DOHH2 (cell line): ENCODE data around the gene CLIC4.

Experiments
- H3F3A ChIP-seq: fragments of 200-600 bp; sonication (generic), shearing (Covaris generic); 2 replicates; pipeline ENCODE4 v1.6.0; 2016; ENCODE audit warnings: antibody characterized with exemption, mild to moderate bottlenecking; ENCODE audit not compliant: control insufficient read depth, insufficient read depth
- H3K27ac ChIP-seq: fragments of 200-600 bp; sonication (generic); 2 replicates; pipeline ENCODE4 v1.5.1; 2014; ENCODE audit warnings: low read depth, mild to moderate bottlenecking, low read length, moderate library complexity
- H3K27me3 ChIP-seq: fragments of 200-600 bp; sonication (generic); 2 replicates; pipeline ENCODE4 v1.6.1; 2014; ENCODE audit warnings: mild to moderate bottlenecking, low read length, mixed read lengths; ENCODE audit not compliant: control insufficient read depth
- H3K36me3 ChIP-seq: fragments of 200-600 bp; sonication (generic); 2 replicates; pipeline ENCODE4 v1.6.1; 2014; ENCODE audit warnings: mild to moderate bottlenecking, low read length, moderate library complexity, mixed read lengths; ENCODE audit not compliant: control insufficient read depth
- H3K4me1 ChIP-seq: fragments of 200-600 bp; sonication (generic); 2 replicates; pipeline ENCODE4 v1.6.1; 2014; ENCODE audit warnings: mild to moderate bottlenecking, low read length, mixed read lengths; ENCODE audit not compliant: control insufficient read depth
- H3K4me2 ChIP-seq: fragments of 200-600 bp; sonication (generic); 2 replicates; pipeline ENCODE4 v1.6.0; 2014; ENCODE audit warnings: mild to moderate bottlenecking, low read length, moderate library complexity
- H3K4me3 ChIP-seq: fragments of 200-600 bp; sonication (generic); 2 replicates; pipeline ENCODE4 v1.5.1; 2014; ENCODE audit warnings: mild to moderate bottlenecking, low read length, mixed read lengths
- H3K79me2 ChIP-seq: fragments of 200-600 bp; sonication (generic); 2 replicates; pipeline ENCODE4 v1.6.1; 2014; ENCODE audit warnings: mild to moderate bottlenecking, low read length, mixed read lengths; ENCODE audit not compliant: control insufficient read depth
- H3K9me2 ChIP-seq: fragments of 200-600 bp; sonication (generic); replicated peaks from 2 replicates; pipeline ENCODE4 v1.6.1; 2014; ENCODE audit warnings: mild to moderate bottlenecking, low read length, mixed read lengths; ENCODE audit not compliant: control insufficient read depth
- H3K9me3 ChIP-seq: fragments of 200-600 bp; sonication (generic); 2 replicates; pipeline ENCODE4 v1.6.1; 2014; ENCODE audit warnings: antibody characterized with exemption, low read length, mixed read lengths; ENCODE audit not compliant: control insufficient read depth, insufficient read depth
- H4K20me1 ChIP-seq: fragments of 200-600 bp; sonication (generic); 2 replicates; pipeline ENCODE4 v1.6.0; 2014; ENCODE audit warnings: low read depth, mild to moderate bottlenecking, antibody characterized with exemption, low read length, moderate library complexity; ENCODE audit not compliant: control insufficient read depth, insufficient read depth
- CTCF ChIP-seq: fragments of 200-600 bp; sonication (generic); IDR thresholded peaks from one replicate; pipeline ENCODE4 v1.5.1; 2014; ENCODE audit warnings: antibody characterized with exemption, mild to moderate bottlenecking, low read depth, low read length; ENCODE audit not compliant: poor library complexity, severe bottlenecking
- EZH2phosphoT487 ChIP-seq: fragments of 200-600 bp; sonication (generic); IDR thresholded peaks from 2 replicates; pipeline ENCODE4 v1.6.1; 2017; ENCODE audit warnings: borderline replicate concordance, mild to moderate bottlenecking, antibody characterized with exemption, low read length, moderate library complexity, mixed read lengths

The CLIC4 gene

GRCh38 chr1:24858277-24858676 is 113.0 kb downstream of the CLIC4 start:
- H3K27ac ChIP-seq: no peak overlapping the region
- H3K36me3 ChIP-seq: no peaks in the 10 kb centered on the region
- TF ChIP-seq CTCF (no peak), EZH2phosphoT487 (no peak)
- no peak overlapping the region for H3K4me2 ChIP-seq
- H4K20me1 ChIP-seq: no peaks in the 10 kb centered on the region
- H3K4me1 ChIP-seq: no peaks in the 10 kb centered on the region
- H3K79me2 ChIP-seq: no peaks in the 10 kb centered on the region
- 0 out of 2 replicates have a peak, but pooled peaks cover 3% of the 10 kb centered on the region for H3K27me3 ChIP-seq
- no peaks in the 10 kb centered on the region for H3K9me2 ChIP-seq
- no peaks in the 10 kb centered on the region for H3K9me3 ChIP-seq
- no peaks in the 10 kb centered on the region for H3F3A ChIP-seq
- H3K4me3 ChIP-seq: no peak overlapping the region

- Histone ChIP-seq H3K4me2 (no peak overlapping the region), H3K4me1 (peaks cover 2% of the 10 kb centered on the region), H3K79me2 (no peaks in the 10 kb centered on the region), H3K36me3 (no peaks in the 10 kb centered on the region), H3K27ac (no peak overlapping the region), H4K20me1 (no peaks in the 10 kb centered on the region), H3K27me3 (0 out of 2 replicates have a peak, but pooled peaks cover 3% of the 10 kb centered on the region), H3K9me3 (no peaks in the 10 kb centered on the region), H3F3A (no peaks in the 10 kb centered on the region), H3K4me3 (no peak overlapping the region), H3K9me2 (no peaks in the 10 kb centered on the region)
- TF ChIP-seq CTCF: no peak
- no peak for TF ChIP-seq EZH2phosphoT487
Measured at GRCh38 chr1:24859063-24860010, 114.1 kb downstream of the CLIC4 start.

DNA sequence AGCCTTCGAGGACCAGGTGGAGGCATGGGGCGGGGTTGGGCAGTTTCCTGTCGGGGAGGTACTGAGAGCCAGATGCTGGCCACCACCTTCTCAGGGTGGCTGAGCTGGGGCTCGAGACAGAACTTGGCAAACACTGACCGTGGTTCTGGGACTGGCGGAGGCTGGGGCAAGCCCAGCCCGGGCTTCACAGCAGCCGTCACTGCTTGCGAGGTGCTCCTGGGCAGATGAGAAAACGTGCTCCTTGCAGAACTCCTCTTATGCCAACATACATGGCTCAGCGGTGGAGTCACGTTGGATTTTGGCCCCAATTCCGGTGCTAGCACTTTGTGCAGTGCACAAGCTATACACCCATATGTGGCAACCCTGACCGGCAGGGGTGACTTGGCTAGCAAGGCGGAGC is 115.6 kb downstream of the CLIC4 start:
- Histone ChIP-seq H3K27ac (no peak overlapping the region), H3K4me3 (no peak overlapping the region), H3K79me2 (no peaks in the 10 kb centered on the region), H3K9me2 (no peaks in the 10 kb centered on the region), H3K27me3 (peaks cover 3% of the 10 kb centered on the region; the same call in 1 of the 2 replicates), H3F3A (no peaks in the 10 kb centered on the region), H4K20me1 (no peaks in the 10 kb centered on the region), H3K4me1 (peaks cover 5% of the 10 kb centered on the region), H3K4me2 (no peak overlapping the region), H3K36me3 (no peaks in the 10 kb centered on the region), H3K9me3 (no peaks in the 10 kb centered on the region)
- TF ChIP-seq CTCF (no peak), EZH2phosphoT487 (no peak)
